DOHH2 (cell line): Measurements from ENCODE around the gene KCNMA1.

Source experiments
- H3F3A ChIP-seq: fragments of 200-600 bp; sonication (generic), shearing (Covaris generic); 2 replicates; pipeline ENCODE4 v1.6.0; 2016; ENCODE audit warnings: antibody characterized with exemption, mild to moderate bottlenecking; ENCODE audit not compliant: control insufficient read depth, insufficient read depth
- H3K27ac ChIP-seq: fragments of 200-600 bp; sonication (generic); 2 replicates; pipeline ENCODE4 v1.5.1; 2014; ENCODE audit warnings: low read depth, mild to moderate bottlenecking, low read length, moderate library complexity
- H3K27me3 ChIP-seq: fragments of 200-600 bp; sonication (generic); 2 replicates; pipeline ENCODE4 v1.6.1; 2014; ENCODE audit warnings: mild to moderate bottlenecking, low read length, mixed read lengths; ENCODE audit not compliant: control insufficient read depth
- H3K36me3 ChIP-seq: fragments of 200-600 bp; sonication (generic); 2 replicates; pipeline ENCODE4 v1.6.1; 2014; ENCODE audit warnings: mild to moderate bottlenecking, low read length, moderate library complexity, mixed read lengths; ENCODE audit not compliant: control insufficient read depth
- H3K4me1 ChIP-seq: fragments of 200-600 bp; sonication (generic); 2 replicates; pipeline ENCODE4 v1.6.1; 2014; ENCODE audit warnings: mild to moderate bottlenecking, low read length, mixed read lengths; ENCODE audit not compliant: control insufficient read depth
- H3K4me2 ChIP-seq: fragments of 200-600 bp; sonication (generic); 2 replicates; pipeline ENCODE4 v1.6.0; 2014; ENCODE audit warnings: mild to moderate bottlenecking, low read length, moderate library complexity
- H3K4me3 ChIP-seq: fragments of 200-600 bp; sonication (generic); 2 replicates; pipeline ENCODE4 v1.5.1; 2014; ENCODE audit warnings: mild to moderate bottlenecking, low read length, mixed read lengths
- H3K79me2 ChIP-seq: fragments of 200-600 bp; sonication (generic); 2 replicates; pipeline ENCODE4 v1.6.1; 2014; ENCODE audit warnings: mild to moderate bottlenecking, low read length, mixed read lengths; ENCODE audit not compliant: control insufficient read depth
- H3K9me2 ChIP-seq: fragments of 200-600 bp; sonication (generic); replicated peaks from 2 replicates; pipeline ENCODE4 v1.6.1; 2014; ENCODE audit warnings: mild to moderate bottlenecking, low read length, mixed read lengths; ENCODE audit not compliant: control insufficient read depth
- H3K9me3 ChIP-seq: fragments of 200-600 bp; sonication (generic); 2 replicates; pipeline ENCODE4 v1.6.1; 2014; ENCODE audit warnings: antibody characterized with exemption, low read length, mixed read lengths; ENCODE audit not compliant: control insufficient read depth, insufficient read depth
- H4K20me1 ChIP-seq: fragments of 200-600 bp; sonication (generic); 2 replicates; pipeline ENCODE4 v1.6.0; 2014; ENCODE audit warnings: low read depth, mild to moderate bottlenecking, antibody characterized with exemption, low read length, moderate library complexity; ENCODE audit not compliant: control insufficient read depth, insufficient read depth
- CTCF ChIP-seq: fragments of 200-600 bp; sonication (generic); IDR thresholded peaks from one replicate; pipeline ENCODE4 v1.5.1; 2014; ENCODE audit warnings: antibody characterized with exemption, mild to moderate bottlenecking, low read depth, low read length; ENCODE audit not compliant: poor library complexity, severe bottlenecking
- EZH2phosphoT487 ChIP-seq: fragments of 200-600 bp; sonication (generic); IDR thresholded peaks from 2 replicates; pipeline ENCODE4 v1.6.1; 2017; ENCODE audit warnings: borderline replicate concordance, mild to moderate bottlenecking, antibody characterized with exemption, low read length, moderate library complexity, mixed read lengths

Gene KCNMA1

GRCh38 chr10:77261146-77261545, 376.5 kb downstream of the KCNMA1 start:
- Histone ChIP-seq H3K27ac (no peak overlapping the region), H3K4me1 (no peaks in the 10 kb centered on the region), H3K4me3 (no peak overlapping the region), H3K9me2 (no peaks in the 10 kb centered on the region), H3K9me3 (no peaks in the 10 kb centered on the region), H3K27me3 (no peaks in the 10 kb centered on the region), H3K79me2 (no peaks in the 10 kb centered on the region), H3K4me2 (no peak overlapping the region), H3K36me3 (no peaks in the 10 kb centered on the region), H4K20me1 (no peaks in the 10 kb centered on the region), H3F3A (no peaks in the 10 kb centered on the region)
- no peak for TF ChIP-seq CTCF
- no peak for TF ChIP-seq EZH2phosphoT487

- H3K4me1 ChIP-seq, result no peaks in the 10 kb centered on the region
These were observed 378.3 kb downstream of the KCNMA1 start for GRCh38 chr10:77259171-77259874.

GRCh38 chr10:77256346-77256745, 381.3 kb downstream of the KCNMA1 start:
- no peaks in the 10 kb centered on the region for H4K20me1 ChIP-seq
- H3K27me3 ChIP-seq, result no peaks in the 10 kb centered on the region
- H3K9me3 ChIP-seq, result no peaks in the 10 kb centered on the region
- no peak overlapping the region for H3K27ac ChIP-seq
- no peaks in the 10 kb centered on the region for H3F3A ChIP-seq
- H3K4me3 ChIP-seq, result no peak overlapping the region
- no peaks in the 10 kb centered on the region for H3K4me1 ChIP-seq
- TF ChIP-seq CTCF, result no peak
- TF ChIP-seq EZH2phosphoT487, result no peak
- no peaks in the 10 kb centered on the region for H3K9me2 ChIP-seq
- H3K79me2 ChIP-seq, result no peaks in the 10 kb centered on the region
- H3K4me2 ChIP-seq, result no peak overlapping the region
- no peaks in the 10 kb centered on the region for H3K36me3 ChIP-seq

More at GRCh38 chr10:77259171-77259874, 378.3 kb downstream of the KCNMA1 start:
- no peaks in the 10 kb centered on the region for H3K9me3 ChIP-seq
- no peak overlapping the region for H3K27ac ChIP-seq
- no peak overlapping the region for H3K4me2 ChIP-seq
- TF ChIP-seq EZH2phosphoT487 (no peak), CTCF (no peak)
- H3K36me3 ChIP-seq, result no peaks in the 10 kb centered on the region
- H3K79me2 ChIP-seq, result no peaks in the 10 kb centered on the region
- no peaks in the 10 kb centered on the region for H3K27me3 ChIP-seq
- no peak overlapping the region for H3K4me3 ChIP-seq
- no peaks in the 10 kb centered on the region for H3K9me2 ChIP-seq
- H3F3A ChIP-seq, result no peaks in the 10 kb centered on the region
- H4K20me1 ChIP-seq, result no peaks in the 10 kb centered on the region
